AG20443 (cell line): ENCODE measurements around the gene HTRA3.

Source experiments
- DNase-seq: peaks from one replicate; pipeline ENCODE4 v3.0.0; 2012; ENCODE audit warnings: low spot score, mixed read lengths

HTRA3 gene

GRCh38 chr4:8269535-8270417 is at the start of gene HTRA3:
Gene HTRA3, plus strand, starts transcription at chr4:8269754. Its CDS starts 215 bp downstream, at chr4:8269969.
- peak; percentile 86 for DNase-seq

GRCh38 chr4:8220661-8221450 is 48.7 kb upstream of the HTRA3 start:
- no peak for DNase-seq

GRCh38 chr4:8221476-8221875 is 48.1 kb upstream of the HTRA3 start:
- peak; percentile 41 for DNase-seq

GRCh38 chr4:8221985-8222384 is 47.6 kb upstream of the HTRA3 start:
- DNase-seq = no peak

- no peak for DNase-seq
Measured at GRCh38 chr4:8222609-8223388, 46.8 kb upstream of the HTRA3 start.

- DNase-seq = no peak
Measured at GRCh38 chr4:8224267-8224974, 45.1 kb upstream of the HTRA3 start.

GRCh38 chr4:8224975-8225625 is 44.5 kb upstream of the HTRA3 start:
- no peak for DNase-seq

- no peak for DNase-seq
Measured at GRCh38 chr4:8225706-8226443, 43.7 kb upstream of the HTRA3 start.

- DNase-seq = no peak
Measured at GRCh38 chr4:8227201-8227770, 42.3 kb upstream of the HTRA3 start.

GRCh38 chr4:8227771-8228318 is 41.7 kb upstream of the HTRA3 start:
- no peak for DNase-seq

GRCh38 chr4:8228319-8229250 is 41.0 kb upstream of the HTRA3 start:
- DNase-seq = peak; percentile 82

GRCh38 chr4:8229331-8229975 is 40.1 kb upstream of the HTRA3 start:
- DNase-seq = no peak

- DNase-seq = no peak
Measured at GRCh38 chr4:8230033-8230432, 39.5 kb upstream of the HTRA3 start.

GRCh38 chr4:8230891-8231290 is 38.7 kb upstream of the HTRA3 start:
- DNase-seq = no peak

- no peak for DNase-seq
Measured at GRCh38 chr4:8231551-8232049, 38.0 kb upstream of the HTRA3 start.

- no peak for DNase-seq
Measured at GRCh38 chr4:8232748-8233147, 36.8 kb upstream of the HTRA3 start.

- DNase-seq = no peak
Measured at GRCh38 chr4:8233672-8234484, 35.7 kb upstream of the HTRA3 start.
